SK-N-MC (cell line): Measurements from ENCODE around the gene LMBR1L.

Source experiments
- DNase-seq: peaks from one replicate; pipeline ENCODE4 v3.0.0-alpha.2; 2011; ENCODE audit warnings: low read depth, low spot score
- H3K27ac ChIP-seq: fragments of 200-600 bp; sonication (generic); 2 replicates; pipeline ENCODE4 v1.5.1; 2016; ENCODE audit warnings: mixed run types
- H3K36me3 ChIP-seq: fragments of 200-600 bp; sonication (generic); 2 replicates; pipeline ENCODE4 v1.6.1; 2017; ENCODE audit warnings: antibody characterized with exemption, low read length, mixed read lengths; ENCODE audit not compliant: insufficient read depth
- H3K4me3 ChIP-seq: fragments of 200-600 bp; sonication (generic); 2 replicates; pipeline ENCODE4 v1.5.1; 2016
- H3K9ac ChIP-seq: fragments of 200-600 bp; sonication (generic); 2 replicates; pipeline ENCODE4 v1.8.0; 2017; ENCODE audit warnings: mixed run types, mixed read lengths; ENCODE audit not compliant: insufficient read length
- H3K9me3 ChIP-seq: fragments of 200-600 bp; sonication (generic); 2 replicates; pipeline ENCODE4 v1.6.1; 2017; ENCODE audit warnings: low read depth, mild to moderate bottlenecking, antibody characterized with exemption, low read length, moderate library complexity, mixed read lengths
- EZH2 ChIP-seq: fragments of 200-600 bp; sonication (generic); IDR thresholded peaks from one replicate; pipeline ENCODE4 v1.6.1; 2017; ENCODE audit warnings: antibody characterized with exemption
- FOXP2 ChIP-seq: optimal IDR thresholded peaks from 2 replicates; pipeline ENCODE3; 2011; ENCODE audit warnings: mild to moderate bottlenecking, moderate library complexity; ENCODE audit not compliant: insufficient read depth; ENCODE audit errors: extremely low read length, control extremely low read depth
- POLR2AphosphoS5 ChIP-seq: IDR thresholded peaks from 2 replicates; pipeline ENCODE4 v1.6.1; 2012; ENCODE audit warnings: mild to moderate bottlenecking, low read depth, low read length, borderline replicate concordance

The LMBR1L gene

GRCh38 chr12:49092086-49092815 lies 18.4 kb downstream of the LMBR1L start:
- H3K27ac ChIP-seq: no peak overlapping the region
- H3K9ac ChIP-seq: no peak overlapping the region
- H3K9me3 ChIP-seq: no peaks in the 10 kb centered on the region
- H3K4me3 ChIP-seq: no peak overlapping the region
- DNase-seq: no peak
- no peaks in the 10 kb centered on the region for H3K36me3 ChIP-seq
- TF ChIP-seq POLR2AphosphoS5 (no peak), FOXP2 (no peak), EZH2 (no peak)

DNA sequence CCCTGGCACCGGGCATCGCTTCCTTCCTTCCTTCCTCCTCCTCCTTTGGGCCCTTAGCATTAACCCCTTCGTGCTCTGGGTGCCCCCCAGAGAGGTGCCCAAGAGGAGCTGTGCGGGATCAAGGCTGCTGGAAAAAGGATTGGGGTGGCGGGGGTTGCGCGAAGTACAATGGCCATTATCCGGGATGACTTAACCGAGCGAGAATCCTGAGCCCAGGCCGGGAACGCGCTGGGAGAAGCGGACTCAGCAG lies 18.9 kb downstream of the LMBR1L start:
- no peak overlapping the region for H3K27ac ChIP-seq
- TF ChIP-seq POLR2AphosphoS5 (no peak), EZH2 (no peak), FOXP2 (no peak)
- no peaks in the 10 kb centered on the region for H3K9me3 ChIP-seq
- H3K36me3 ChIP-seq: no peaks in the 10 kb centered on the region
- H3K4me3 ChIP-seq: no peak overlapping the region
- no peak overlapping the region for H3K9ac ChIP-seq
- no peak for DNase-seq

- no peak overlapping the region for H3K4me3 ChIP-seq
- H3K9ac ChIP-seq: no peak overlapping the region
- no peaks in the 10 kb centered on the region for H3K9me3 ChIP-seq
- no peaks in the 10 kb centered on the region for H3K36me3 ChIP-seq
- no peak overlapping the region for H3K27ac ChIP-seq
- no peak for DNase-seq
- TF ChIP-seq POLR2AphosphoS5 (no peak), FOXP2 (no peak), EZH2 (no peak)
These were observed 19.4 kb downstream of the LMBR1L start for GRCh38 chr12:49091056-49091835.

DNA sequence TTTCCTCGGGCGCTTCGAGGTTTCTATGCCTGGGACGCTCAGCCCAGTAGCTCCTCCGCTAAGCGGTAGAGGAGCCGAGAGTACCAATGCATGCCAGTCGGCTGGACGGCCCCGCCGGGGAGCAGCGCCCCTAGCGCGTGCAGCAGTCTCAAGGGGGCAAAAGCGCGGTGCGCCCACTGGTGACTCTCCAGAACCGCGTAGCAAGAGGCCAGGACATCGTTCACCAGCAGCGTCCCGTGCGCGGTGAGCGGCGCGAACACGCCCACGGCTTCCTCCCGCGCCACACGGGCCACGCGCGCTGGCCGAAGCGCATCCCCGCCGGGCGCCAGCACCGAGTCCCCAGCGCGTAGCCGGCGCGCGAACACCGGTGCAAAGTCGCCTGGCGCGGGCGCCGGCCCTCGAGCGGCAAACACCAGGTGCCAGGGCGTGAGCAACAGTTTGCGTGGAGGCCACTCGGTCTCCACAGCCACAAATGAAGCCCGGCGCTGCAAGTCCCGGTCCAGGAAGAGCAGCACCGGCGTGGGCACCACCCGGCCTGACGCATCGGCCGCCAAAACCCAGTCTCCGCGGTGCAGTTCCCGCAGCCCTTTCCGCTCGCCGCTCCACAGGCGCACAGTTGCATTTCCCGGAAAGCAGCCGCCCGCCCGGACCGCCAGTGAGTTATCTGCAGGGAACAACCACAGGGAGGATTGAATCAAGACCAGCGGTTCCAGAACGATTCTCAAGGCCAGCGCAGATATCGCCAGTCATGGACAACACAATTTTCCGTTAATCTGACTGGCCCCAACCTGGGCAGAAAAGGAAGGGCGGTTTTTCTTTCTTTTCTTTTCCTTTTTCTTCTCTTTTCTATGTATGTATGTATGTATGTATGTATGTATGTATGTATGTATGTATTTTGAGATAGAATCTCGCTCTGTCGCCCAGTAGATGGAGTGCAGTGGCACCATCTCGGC lies 20.6 kb downstream of the LMBR1L start:
- Histone ChIP-seq H3K4me3 (peak overlapping the region; percentile 74), H3K36me3 (no peaks in the 10 kb centered on the region), H3K9me3 (no peaks in the 10 kb centered on the region), H3K9ac (no peak overlapping the region), H3K27ac (no peak overlapping the region)
- no peak for DNase-seq
- no peak for TF ChIP-seq FOXP2
- TF ChIP-seq POLR2AphosphoS5: no peak
- peak; percentile 94 for TF ChIP-seq EZH2

GRCh38 chr12:49088932-49089330 lies 21.7 kb downstream of the LMBR1L start:
- TF ChIP-seq EZH2: no peak
- no peak for TF ChIP-seq POLR2AphosphoS5
- TF ChIP-seq FOXP2: no peak
- H3K27ac ChIP-seq: no peak overlapping the region
- no peak overlapping the region for H3K9ac ChIP-seq
- H3K9me3 ChIP-seq: no peaks in the 10 kb centered on the region
- peak overlapping the region; percentile 70; the same call in 1 of the 2 replicates for H3K4me3 ChIP-seq
- DNase-seq: no peak
- no peaks in the 10 kb centered on the region for H3K36me3 ChIP-seq

GRCh38 chr12:49088150-49088931 lies 22.3 kb downstream of the LMBR1L start:
- Histone ChIP-seq H3K9ac (no peak overlapping the region), H3K4me3 (peak overlapping the region; percentile 70), H3K27ac (no peak overlapping the region), H3K9me3 (no peaks in the 10 kb centered on the region), H3K36me3 (no peaks in the 10 kb centered on the region)
- TF ChIP-seq FOXP2 (peak; percentile 56), POLR2AphosphoS5 (no peak)
- DNase-seq: no peak

- Histone ChIP-seq H3K27ac (no peak overlapping the region), H3K36me3 (no peaks in the 10 kb centered on the region), H3K9ac (no peak overlapping the region), H3K4me3 (no peak overlapping the region), H3K9me3 (no peaks in the 10 kb centered on the region)
- DNase-seq: no peak
- TF ChIP-seq POLR2AphosphoS5 (no peak), FOXP2 (no peak), EZH2 (no peak)
These were observed 24.5 kb downstream of the LMBR1L start for GRCh38 chr12:49086116-49086515.

GRCh38 chr12:49084438-49084837 lies 26.2 kb downstream of the LMBR1L start:
- no peaks in the 10 kb centered on the region for H3K36me3 ChIP-seq
- H3K27ac ChIP-seq: no peak overlapping the region
- TF ChIP-seq FOXP2 (no peak), POLR2AphosphoS5 (no peak), EZH2 (no peak)
- H3K9me3 ChIP-seq: no peaks in the 10 kb centered on the region
- DNase-seq: no peak
- no peak overlapping the region for H3K9ac ChIP-seq
- H3K4me3 ChIP-seq: no peak overlapping the region
